Type B pancreatic cell (in vitro differentiated cells): ENCODE measurements around the gene PARP3. TPM values are rescaled to one million over a fixed set of nuclear protein-coding genes. Genes with fewer than 3 reads are reported as not detected.

ENCODE experiments used
- DNase-seq: peaks from one replicate; pipeline ENCODE4 v3.0.0; 2021; ENCODE audit warnings: mixed read lengths; ENCODE audit not compliant: unreplicated experiment; ENCODE audit errors: extremely low spot score
- H3K27ac Mint-ChIP-seq: 2 replicates; pipeline ENCODE4 v1.8.0; 2021; ENCODE audit warnings: mild to moderate bottlenecking, mixed read lengths
- H3K27me3 Mint-ChIP-seq: 2 replicates; pipeline ENCODE4 v1.8.0; 2021; ENCODE audit warnings: mixed read lengths
- H3K36me3 Mint-ChIP-seq: 2 replicates; pipeline ENCODE4 v1.8.0; 2021; ENCODE audit warnings: mixed read lengths
- H3K4me1 Mint-ChIP-seq: one replicate; pipeline ENCODE4 v1.8.0; 2021; ENCODE audit warnings: mixed read lengths; ENCODE audit not compliant: unreplicated experiment
- H3K4me3 Mint-ChIP-seq: 2 replicates; pipeline ENCODE4 v1.8.0; 2021; ENCODE audit warnings: mild to moderate bottlenecking, mixed read lengths
- H3K9me3 Mint-ChIP-seq: 2 replicates; pipeline ENCODE4 v1.8.0; 2021; ENCODE audit warnings: mixed read lengths
- CTCF ChIP-seq: fragments of 200-600 bp; sonication (generic); conservative IDR thresholded peaks from 2 replicates; pipeline ENCODE4 v1.5.0; 2021; ENCODE audit warnings: antibody characterized with exemption, mild to moderate bottlenecking
- total RNA-seq: library from RNA; stranded (reverse); gene quantifications from 2 replicates; pipeline ENCODE4 v1.2.1, GENCODE V29; 2021; ENCODE audit warnings: low replicate concordance

PARP3 gene
- total RNA-seq, 1 donor from 2014 or later: 6.6 TPM

DNA sequence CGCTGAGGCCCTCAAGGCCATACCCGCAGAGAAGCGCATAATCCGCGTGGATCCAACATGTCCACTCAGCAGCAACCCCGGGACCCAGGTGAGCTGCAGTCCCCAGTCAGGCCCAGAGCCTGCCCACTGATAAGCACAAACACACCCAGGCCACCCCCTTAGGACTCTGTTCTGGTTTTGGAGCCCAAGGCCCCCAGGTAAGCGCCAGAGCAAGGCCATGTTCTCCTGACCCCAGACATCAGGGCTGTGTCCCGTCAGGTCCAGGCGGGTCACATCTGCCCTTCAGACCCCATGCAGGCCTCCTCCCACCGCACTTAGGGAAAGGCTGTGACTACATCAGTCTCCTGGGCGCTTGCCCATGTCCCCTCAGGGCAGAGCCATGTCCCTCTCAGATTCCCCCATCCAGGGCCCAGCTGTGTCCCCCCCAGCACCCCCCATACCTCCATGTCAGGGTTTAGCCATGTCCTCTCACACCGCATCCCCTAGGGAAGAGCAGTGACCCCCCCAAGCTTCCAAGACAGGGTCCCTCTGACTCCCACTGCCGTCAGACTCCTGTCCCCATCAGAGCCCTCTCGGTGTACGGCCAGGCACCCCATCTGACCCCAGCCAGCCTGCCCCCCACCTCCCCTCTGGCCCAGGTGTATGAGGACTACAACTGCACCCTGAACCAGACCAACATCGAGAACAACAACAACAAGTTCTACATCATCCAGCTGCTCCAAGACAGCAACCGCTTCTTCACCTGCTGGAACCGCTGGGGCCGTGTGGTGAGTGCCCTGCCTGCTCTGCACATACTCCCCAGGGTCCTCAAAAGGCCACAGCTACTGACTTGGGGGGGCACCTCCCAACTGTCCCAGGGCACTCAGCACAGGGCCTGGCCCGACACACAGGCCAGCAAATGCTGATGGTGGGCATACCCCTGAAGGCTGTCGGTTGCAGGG, 1.6 kb downstream of the PARP3 start:
- DNase-seq: no peak
- H3K9me3 Mint-ChIP-seq: no peaks in the 10 kb centered on the region
- peak overlapping the region; percentile 25 for H3K4me3 Mint-ChIP-seq
- H3K27ac Mint-ChIP-seq: peak overlapping the region; percentile 50
- TF ChIP-seq CTCF: no peak
- H3K4me1 Mint-ChIP-seq: peaks cover 22% of the 10 kb centered on the region
- no peaks in the 10 kb centered on the region for H3K27me3 Mint-ChIP-seq
- H3K36me3 Mint-ChIP-seq: no peaks in the 10 kb centered on the region

- no peak for DNase-seq
- peak overlapping the region; percentile 50 for H3K27ac Mint-ChIP-seq
- no peak overlapping the region for H3K4me3 Mint-ChIP-seq
- peaks cover 20% of the 10 kb centered on the region for H3K4me1 Mint-ChIP-seq
- no peaks in the 10 kb centered on the region for H3K36me3 Mint-ChIP-seq
- H3K9me3 Mint-ChIP-seq: no peaks in the 10 kb centered on the region
- TF ChIP-seq CTCF: no peak
- no peaks in the 10 kb centered on the region for H3K27me3 Mint-ChIP-seq
These were observed 2.4 kb downstream of the PARP3 start for GRCh38 chr3:51944451-51945021.

- H3K27me3 Mint-ChIP-seq: no peaks in the 10 kb centered on the region
- H3K36me3 Mint-ChIP-seq: no peaks in the 10 kb centered on the region
- no peak for DNase-seq
- no peaks in the 10 kb centered on the region for H3K9me3 Mint-ChIP-seq
- no peak overlapping the region for H3K4me3 Mint-ChIP-seq
- H3K4me1 Mint-ChIP-seq: peaks cover 19% of the 10 kb centered on the region
- H3K27ac Mint-ChIP-seq: no peak overlapping the region
- no peak for TF ChIP-seq CTCF
These were observed 3.1 kb downstream of the PARP3 start for GRCh38 chr3:51945031-51945840.

DNA sequence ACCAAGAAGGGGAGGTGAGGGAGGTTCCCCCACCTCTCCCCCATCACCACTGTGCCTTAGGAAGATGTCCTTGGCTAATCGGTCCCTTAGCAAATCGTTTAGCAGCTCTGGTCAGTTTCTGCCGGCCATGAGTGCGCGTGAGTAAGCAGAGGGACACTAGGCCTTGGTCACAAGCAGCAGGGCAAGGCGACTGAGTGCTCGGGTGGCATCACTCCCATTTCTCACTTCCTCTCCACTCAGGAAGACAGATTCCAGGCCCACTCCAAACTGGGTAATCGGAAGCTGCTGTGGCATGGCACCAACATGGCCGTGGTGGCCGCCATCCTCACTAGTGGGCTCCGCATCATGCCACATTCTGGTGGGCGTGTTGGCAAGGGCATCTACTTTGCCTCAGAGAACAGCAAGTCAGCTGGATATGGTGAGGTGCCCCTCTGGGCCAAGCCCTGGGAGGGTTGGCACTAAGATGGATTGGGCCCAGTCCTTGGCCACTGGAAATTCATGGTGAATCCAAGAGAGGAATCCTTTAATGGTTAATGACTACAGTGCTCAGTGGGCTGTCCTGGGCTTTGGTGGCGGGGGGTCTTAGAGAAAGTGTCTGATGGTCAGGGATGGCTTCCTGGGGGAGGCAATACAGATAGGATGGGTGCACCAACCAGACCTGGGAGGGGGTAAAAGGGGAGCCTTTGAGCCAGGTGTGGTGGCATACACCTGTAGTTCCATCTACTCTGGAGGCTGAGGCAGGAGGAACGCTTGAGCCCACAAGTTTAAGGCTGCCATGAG, 4.0 kb downstream of the PARP3 start:
- Mint-ChIP-seq H3K27ac (no peak overlapping the region), H3K4me1 (peaks cover 10% of the 10 kb centered on the region)

More for the DNA sequence above, 4.0 kb downstream of the PARP3 start:
- Mint-ChIP-seq H3K27me3 (peaks cover 7% of the 10 kb centered on the region), H3K36me3 (no peaks in the 10 kb centered on the region), H3K4me3 (no peak overlapping the region), H3K9me3 (no peaks in the 10 kb centered on the region)
- no peak for DNase-seq
- TF ChIP-seq CTCF: no peak
